ENCODE data around the gene NTM. TPM values are rescaled to one million over a fixed set of nuclear protein-coding genes. Genes with fewer than 3 reads are reported as not detected.

The NTM gene
- total RNA-seq, 1 experiment from 2014 or later: 16.4 TPM

GRCh38 chr11:132131047-132131446, 760.6 kb downstream of the NTM start (continued):
- TF ChIP-seq ZNF532 (CRISPR knock-in tag; IDR thresholded peaks at IDR 0.05; ENCODE audit: borderline replicate concordance) (no peak), RORB (CRISPR knock-in tag; IDR thresholded peaks at IDR 0.05) (no peak), USF2 (CRISPR knock-in tag; IDR thresholded peaks at IDR 0.05) (no peak), SOX15 (CRISPR knock-in tag; IDR thresholded peaks at IDR 0.05) (no peak), NFE2L1 (CRISPR knock-in tag; IDR thresholded peaks at IDR 0.05) (no peak), HMGA2 (CRISPR knock-in tag; IDR thresholded peaks at IDR 0.05) (no peak)

- Mint-ChIP-seq H3K27me3 (ENCODE audit: low read depth) (no peaks in the 10 kb centered on the region), H3K9me3 (no peaks in the 10 kb centered on the region), H3K4me1 (peaks cover 28% of the 10 kb centered on the region), H3K36me3 (no peaks in the 10 kb centered on the region), H3K27ac (no peak overlapping the region), H3K4me3 (no peak overlapping the region)
- DNase-seq (ENCODE audit: low spot score) (peak; percentile 53), ATAC-seq (peak; percentile 96)
- ChIA-PET POLR2A (no interaction called here), CTCF (interaction anchor here (0.5 to 1.6 kb wide), 9 partner anchors 9 to 440 kb away, joined by 3 to 6 read pairs (median 3); no protein-coding TSS in a partner anchor)
- TF ChIP-seq MXD4 (CRISPR knock-in tag; IDR thresholded peaks at IDR 0.05; ENCODE audit: borderline replicate concordance) (no peak), FOXP1 (CRISPR knock-in tag; IDR thresholded peaks at IDR 0.05; ENCODE audit: borderline replicate concordance) (no peak), ATF3 (CRISPR knock-in tag; conservative IDR thresholded peaks at IDR 0.05) (no peak)
Observed at GRCh38 chr11:132131961-132132360, 761.5 kb downstream of the NTM start.

GRCh38 chr11:132134322-132134721, 763.9 kb downstream of the NTM start:
- ChIA-PET POLR2A (no interaction called here), CTCF (interaction anchor here (1.0 kb wide), 1 partner anchor 266 kb away, joined by 3 read pairs; no protein-coding TSS in a partner anchor)
- Mint-ChIP-seq H3K36me3 (no peaks in the 10 kb centered on the region), H3K4me3 (no peak overlapping the region), H3K27ac (no peak overlapping the region), H3K9me3 (no peaks in the 10 kb centered on the region), H3K4me1 (peaks cover 28% of the 10 kb centered on the region), H3K27me3 (ENCODE audit: low read depth) (no peaks in the 10 kb centered on the region)
- no peak for ATAC-seq
- DNase-seq (ENCODE audit: low spot score): no peak
- no peak for TF ChIP-seq GRHL2 (CRISPR knock-in tag; IDR thresholded peaks at IDR 0.05; ENCODE audit: insufficient replicate concordance, severe bottlenecking)
- TF ChIP-seq SP1 (CRISPR knock-in tag; conservative IDR thresholded peaks at IDR 0.05): no peak
- no peak for TF ChIP-seq AFF4 (CRISPR knock-in tag; IDR thresholded peaks at IDR 0.05; ENCODE audit: borderline replicate concordance)
- TF ChIP-seq ERG (CRISPR knock-in tag; IDR thresholded peaks at IDR 0.05): no peak
- TF ChIP-seq CTCF (IDR thresholded peaks at IDR 0.05): no peak
- no peak for TF ChIP-seq HMGXB4 (CRISPR knock-in tag; IDR thresholded peaks at IDR 0.05)
- no peak for TF ChIP-seq FOXP1 (CRISPR knock-in tag; IDR thresholded peaks at IDR 0.05; ENCODE audit: borderline replicate concordance)
- TF ChIP-seq SMAD4 (CRISPR knock-in tag; IDR thresholded peaks at IDR 0.05): no peak
- no peak for TF ChIP-seq CDX4 (CRISPR knock-in tag; IDR thresholded peaks at IDR 0.05; ENCODE audit: borderline replicate concordance)
- TF ChIP-seq ZNF396 (CRISPR knock-in tag; IDR thresholded peaks at IDR 0.05; ENCODE audit: borderline replicate concordance): no peak
